Memory B cell (primary cell): Measurements from ENCODE around the gene FNDC3B.

ENCODE experiments used
- ATAC-seq: fragments of 150-1000 bp; cut with Tn5 transposase; 2 replicates; pipeline ENCODE4 v1.10.0; 2021; ENCODE audit warnings: low read depth, mild to moderate bottlenecking, moderate library complexity
- DNase-seq, 2 donors: peaks; one replicate each; pipeline ENCODE4 v3.0.0; 2022; ENCODE audit warnings: low spot score in 2 of 2
- H3K27ac Mint-ChIP-seq: one replicate; pipeline ENCODE4 v1.8.0; 2022; ENCODE audit warnings: mild to moderate bottlenecking, moderate library complexity, mixed read lengths
- H3K27me3 Mint-ChIP-seq: one replicate; pipeline ENCODE4 v1.8.0; 2022; ENCODE audit warnings: mixed read lengths
- H3K36me3 Mint-ChIP-seq: one replicate; pipeline ENCODE4 v1.8.0; 2022; ENCODE audit warnings: mild to moderate bottlenecking, mixed read lengths
- H3K4me1 Mint-ChIP-seq: one replicate; pipeline ENCODE4 v1.8.0; 2022; ENCODE audit warnings: mixed read lengths
- H3K4me3 Mint-ChIP-seq: one replicate; pipeline ENCODE4 v1.8.0; 2022; ENCODE audit warnings: mild to moderate bottlenecking, moderate library complexity, mixed read lengths
- H3K9me3 Mint-ChIP-seq: one replicate; pipeline ENCODE4 v1.8.0; 2022; ENCODE audit warnings: mixed read lengths

The FNDC3B gene

GRCh38 chr3:172195407-172195754 lies 156.0 kb downstream of the FNDC3B start:
- no peaks in the 10 kb centered on the region for H3K9me3 Mint-ChIP-seq
- no peaks in the 10 kb centered on the region for H3K4me1 Mint-ChIP-seq
- peaks cover 9% of the 10 kb centered on the region for H3K36me3 Mint-ChIP-seq
- no peaks in the 10 kb centered on the region for H3K27me3 Mint-ChIP-seq
- ATAC-seq (no peak), DNase-seq (no peak)
- H3K4me3 Mint-ChIP-seq: no peak overlapping the region
- H3K27ac Mint-ChIP-seq: no peak overlapping the region

- H3K4me1 Mint-ChIP-seq: no peaks in the 10 kb centered on the region
- H3K27me3 Mint-ChIP-seq: no peaks in the 10 kb centered on the region
- H3K36me3 Mint-ChIP-seq: peaks cover 9% of the 10 kb centered on the region
- ATAC-seq (no peak), DNase-seq (no peak)
- H3K27ac Mint-ChIP-seq: no peak overlapping the region
- no peak overlapping the region for H3K4me3 Mint-ChIP-seq
- no peaks in the 10 kb centered on the region for H3K9me3 Mint-ChIP-seq
Observed at GRCh38 chr3:172197344-172197743, 158.0 kb downstream of the FNDC3B start.

DNA sequence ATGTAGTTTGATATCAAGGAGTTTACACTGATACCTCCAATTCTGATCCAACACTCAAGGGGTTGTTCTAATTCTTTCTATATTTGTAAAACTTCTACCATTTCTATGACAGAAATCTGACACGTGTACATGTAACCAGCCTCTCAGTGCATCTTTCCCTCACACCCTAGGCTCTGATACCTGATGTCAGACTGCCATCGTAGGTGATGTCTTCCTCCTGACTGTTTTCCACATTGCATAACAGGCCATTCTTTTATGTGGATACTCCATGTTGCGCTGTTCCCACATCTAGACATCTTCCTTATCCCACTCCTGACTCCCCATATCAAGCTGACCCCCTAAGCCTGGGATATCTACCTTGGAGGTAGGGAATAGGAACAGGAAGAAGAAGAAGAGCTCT lies 159.1 kb downstream of the FNDC3B start:
- DNase-seq (no peak), ATAC-seq (no peak)
- Mint-ChIP-seq H3K4me1 (no peaks in the 10 kb centered on the region), H3K4me3 (no peak overlapping the region), H3K9me3 (no peaks in the 10 kb centered on the region), H3K36me3 (peaks cover 9% of the 10 kb centered on the region), H3K27ac (no peak overlapping the region), H3K27me3 (no peaks in the 10 kb centered on the region)

- H3K4me1 Mint-ChIP-seq: no peaks in the 10 kb centered on the region
- no peaks in the 10 kb centered on the region for H3K27me3 Mint-ChIP-seq
- H3K27ac Mint-ChIP-seq: no peak overlapping the region
- peaks cover 4% of the 10 kb centered on the region for H3K9me3 Mint-ChIP-seq
- no peak for ATAC-seq
- DNase-seq: no peak
- peaks cover 10% of the 10 kb centered on the region for H3K36me3 Mint-ChIP-seq
- no peak overlapping the region for H3K4me3 Mint-ChIP-seq
Observed at GRCh38 chr3:172199850-172200369, 160.5 kb downstream of the FNDC3B start.

- H3K9me3 Mint-ChIP-seq: peaks cover 7% of the 10 kb centered on the region
- H3K4me3 Mint-ChIP-seq: no peak overlapping the region
- H3K4me1 Mint-ChIP-seq: no peaks in the 10 kb centered on the region
- H3K27ac Mint-ChIP-seq: no peak overlapping the region
- ATAC-seq (no peak), DNase-seq (no peak)
- no peaks in the 10 kb centered on the region for H3K27me3 Mint-ChIP-seq
- H3K36me3 Mint-ChIP-seq: peaks cover 15% of the 10 kb centered on the region
Observed at GRCh38 chr3:172201136-172201869, 161.9 kb downstream of the FNDC3B start.

DNA sequence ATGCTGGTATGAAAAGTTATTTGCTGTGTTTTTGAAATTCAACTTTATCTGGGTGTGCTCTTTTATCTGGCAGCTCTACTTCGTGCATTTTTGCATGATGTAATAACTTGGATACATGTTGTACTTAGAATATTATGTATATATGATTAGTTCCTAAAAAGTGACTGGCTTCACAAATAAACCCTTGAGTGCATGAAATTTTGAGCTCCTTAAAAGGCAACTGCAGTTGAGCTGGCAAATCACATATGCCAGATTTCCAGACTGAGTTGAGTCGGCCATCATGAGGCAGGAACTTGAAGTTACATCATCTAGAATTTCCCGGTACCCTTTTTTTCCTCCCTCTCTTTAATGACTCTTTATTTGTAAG lies 162.5 kb downstream of the FNDC3B start:
- H3K9me3 Mint-ChIP-seq: peaks cover 7% of the 10 kb centered on the region
- H3K27ac Mint-ChIP-seq: no peak overlapping the region
- no peak overlapping the region for H3K4me3 Mint-ChIP-seq
- DNase-seq (no peak), ATAC-seq (no peak)
- H3K36me3 Mint-ChIP-seq: peaks cover 15% of the 10 kb centered on the region
- no peaks in the 10 kb centered on the region for H3K4me1 Mint-ChIP-seq
- H3K27me3 Mint-ChIP-seq: no peaks in the 10 kb centered on the region

DNA sequence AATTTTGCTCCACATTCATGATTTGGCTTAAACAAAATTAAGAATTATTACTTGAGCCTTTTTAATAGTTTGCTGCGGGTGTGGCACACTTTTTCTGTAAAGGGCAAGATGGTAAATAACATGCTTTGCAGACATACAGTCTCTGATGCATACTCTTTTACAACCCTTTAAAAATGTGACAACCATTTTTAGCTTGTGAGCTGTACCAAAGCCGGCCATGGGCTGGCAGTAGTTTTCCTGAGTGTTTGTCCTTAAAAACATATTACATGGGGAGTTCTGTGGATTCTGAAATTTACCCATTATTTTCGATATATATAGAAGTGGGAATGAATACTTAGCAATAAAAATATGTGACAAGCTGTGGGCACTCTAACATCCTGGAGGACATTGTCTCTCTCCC lies 163.4 kb downstream of the FNDC3B start:
- Mint-ChIP-seq H3K4me1 (no peaks in the 10 kb centered on the region), H3K4me3 (no peak overlapping the region), H3K27me3 (no peaks in the 10 kb centered on the region), H3K9me3 (peaks cover 7% of the 10 kb centered on the region), H3K36me3 (peaks cover 15% of the 10 kb centered on the region), H3K27ac (no peak overlapping the region)
- ATAC-seq: no peak
- DNase-seq: no peak

DNA sequence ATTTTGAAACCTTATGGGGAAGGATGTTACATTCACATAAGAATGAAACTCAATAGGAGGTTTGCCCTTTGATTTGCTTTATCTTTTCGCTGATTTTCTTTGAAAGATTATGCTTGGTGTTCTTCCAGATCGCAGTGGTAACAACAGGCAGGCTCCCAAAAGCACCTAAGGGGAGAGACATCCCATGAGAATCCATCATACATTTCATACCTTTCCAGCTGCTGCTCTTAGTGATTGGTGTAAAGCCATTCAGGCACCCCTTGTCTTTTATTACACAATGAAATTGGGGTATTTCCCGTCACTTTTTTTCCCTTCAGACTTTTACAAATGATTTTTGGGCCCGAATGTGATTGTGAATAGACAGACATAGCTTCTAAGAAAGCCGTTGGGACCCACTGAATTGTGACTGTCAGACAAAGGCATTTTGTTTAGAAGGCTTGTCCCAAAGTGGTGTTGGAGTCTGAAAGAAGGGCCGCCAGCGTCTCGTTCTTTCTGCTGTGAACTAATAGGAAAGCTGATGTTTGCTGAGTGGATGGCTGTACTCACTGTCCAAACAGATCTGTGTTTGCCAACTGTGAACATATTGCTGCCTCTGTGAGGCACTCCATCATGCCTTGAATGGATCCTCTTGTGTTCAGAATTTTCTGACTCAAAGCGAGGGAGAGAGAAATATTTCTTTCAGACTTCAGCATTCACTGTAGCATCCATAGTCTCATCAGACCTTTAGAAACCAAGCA lies 164.3 kb downstream of the FNDC3B start:
- no peaks in the 10 kb centered on the region for H3K27me3 Mint-ChIP-seq
- no peak for ATAC-seq
- H3K4me1 Mint-ChIP-seq: no peaks in the 10 kb centered on the region
- no peak for DNase-seq
- H3K27ac Mint-ChIP-seq: no peak overlapping the region
- H3K9me3 Mint-ChIP-seq: peaks cover 7% of the 10 kb centered on the region
- H3K36me3 Mint-ChIP-seq: peaks cover 12% of the 10 kb centered on the region
- no peak overlapping the region for H3K4me3 Mint-ChIP-seq

- DNase-seq: no peak
- H3K4me1 Mint-ChIP-seq: no peaks in the 10 kb centered on the region
- H3K4me3 Mint-ChIP-seq: no peak overlapping the region
- H3K27me3 Mint-ChIP-seq: no peaks in the 10 kb centered on the region
- peaks cover 10% of the 10 kb centered on the region for H3K36me3 Mint-ChIP-seq
- H3K9me3 Mint-ChIP-seq: peaks cover 7% of the 10 kb centered on the region
- no peak for ATAC-seq
- H3K27ac Mint-ChIP-seq: no peak overlapping the region
Observed at GRCh38 chr3:172204716-172205115, 165.3 kb downstream of the FNDC3B start.

DNA sequence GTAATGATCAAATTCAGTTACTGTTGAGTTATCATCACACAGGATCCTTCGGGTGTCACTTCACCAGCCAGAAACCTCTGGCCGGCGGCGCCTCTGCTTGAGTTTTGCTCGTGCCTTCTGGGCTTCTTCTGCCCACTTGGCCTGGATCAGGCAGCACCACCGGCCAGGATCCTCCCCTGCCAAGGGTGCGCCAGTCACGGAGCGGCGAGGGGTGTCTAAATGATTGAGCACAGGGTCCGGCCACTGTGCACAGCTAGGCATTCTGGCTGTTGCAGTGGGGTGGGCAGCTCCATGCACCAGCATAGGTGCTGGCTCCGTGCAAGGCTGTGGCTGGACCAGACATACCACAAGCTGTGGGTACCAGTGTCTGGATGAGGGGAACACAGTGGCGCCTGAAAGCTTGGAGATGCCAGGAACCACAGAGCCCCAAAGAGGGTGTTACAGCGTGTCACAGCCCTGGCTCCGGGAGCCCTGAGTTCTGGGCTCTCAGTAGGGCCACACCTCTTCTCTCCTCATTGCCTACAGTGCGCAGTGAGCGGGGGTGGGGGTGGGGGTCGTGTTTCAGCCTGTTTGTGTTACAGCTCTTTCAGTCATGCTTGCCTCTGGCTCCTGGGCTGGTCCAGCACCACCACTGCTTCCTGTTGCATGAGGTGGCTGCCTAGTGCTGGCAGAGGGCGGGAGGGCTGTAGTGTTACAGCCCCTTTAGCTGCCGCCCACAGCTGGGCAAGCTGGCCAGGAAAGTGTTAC lies 169.4 kb downstream of the FNDC3B start:
- no peak for DNase-seq
- H3K36me3 Mint-ChIP-seq: peaks cover 9% of the 10 kb centered on the region
- no peak overlapping the region for H3K27ac Mint-ChIP-seq
- H3K4me1 Mint-ChIP-seq: no peaks in the 10 kb centered on the region
- no peaks in the 10 kb centered on the region for H3K27me3 Mint-ChIP-seq
- ATAC-seq: no peak
- peaks cover 7% of the 10 kb centered on the region for H3K9me3 Mint-ChIP-seq
- no peak overlapping the region for H3K4me3 Mint-ChIP-seq

GRCh38 chr3:172209333-172210321 lies 170.2 kb downstream of the FNDC3B start:
- H3K27ac Mint-ChIP-seq: no peak overlapping the region
- no peaks in the 10 kb centered on the region for H3K4me1 Mint-ChIP-seq
- no peak overlapping the region for H3K4me3 Mint-ChIP-seq
- DNase-seq (no peak), ATAC-seq (no peak)
- peaks cover 7% of the 10 kb centered on the region for H3K36me3 Mint-ChIP-seq
- no peaks in the 10 kb centered on the region for H3K27me3 Mint-ChIP-seq
- peaks cover 5% of the 10 kb centered on the region for H3K9me3 Mint-ChIP-seq

GRCh38 chr3:172210355-172210754 lies 171.0 kb downstream of the FNDC3B start:
- no peaks in the 10 kb centered on the region for H3K27me3 Mint-ChIP-seq
- no peaks in the 10 kb centered on the region for H3K4me1 Mint-ChIP-seq
- DNase-seq: no peak
- H3K36me3 Mint-ChIP-seq: peaks cover 5% of the 10 kb centered on the region
- H3K9me3 Mint-ChIP-seq: peaks cover 2% of the 10 kb centered on the region
- no peak for ATAC-seq
- no peak overlapping the region for H3K27ac Mint-ChIP-seq
- no peak overlapping the region for H3K4me3 Mint-ChIP-seq

DNA sequence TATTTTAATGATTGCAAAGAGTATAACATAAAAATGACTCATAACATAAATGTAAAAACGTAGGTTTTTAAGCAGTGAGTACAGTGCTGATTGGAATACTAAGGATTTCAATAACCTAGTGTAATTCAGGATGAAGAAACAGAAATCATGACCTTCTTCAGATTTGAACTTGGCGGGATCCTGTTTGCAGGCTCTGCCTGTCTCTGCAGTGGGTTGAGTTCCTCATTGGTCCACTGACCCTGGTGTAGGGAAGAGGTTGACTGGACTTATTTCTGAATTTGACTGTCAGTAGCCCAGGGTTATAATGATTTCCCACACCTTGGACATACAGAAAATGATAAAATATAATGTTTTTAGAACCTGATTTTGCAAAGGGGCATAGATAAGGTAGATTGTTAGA lies 171.7 kb downstream of the FNDC3B start:
- H3K27me3 Mint-ChIP-seq: no peaks in the 10 kb centered on the region
- peaks cover 2% of the 10 kb centered on the region for H3K36me3 Mint-ChIP-seq
- H3K4me3 Mint-ChIP-seq: no peak overlapping the region
- no peak overlapping the region for H3K27ac Mint-ChIP-seq
- no peak for DNase-seq
- ATAC-seq: no peak
- H3K9me3 Mint-ChIP-seq: no peaks in the 10 kb centered on the region
- H3K4me1 Mint-ChIP-seq: no peaks in the 10 kb centered on the region
